Parathyroid adenoma (tissue), 2 donors: ENCODE results near the gene LRIG1.

Experiments used
- H2AFZ ChIP-seq: fragments of 300-600 bp; sonication (generic); one replicate; pipeline ENCODE4 v1.7.0; 2017; ENCODE audit warnings: antibody characterized with exemption, mild to moderate bottlenecking
- H3K27ac ChIP-seq: fragments of 300-600 bp; sonication (generic); one replicate; pipeline ENCODE4 v1.7.0; 2017
- H3K27me3 ChIP-seq: fragments of 300-600 bp; sonication (generic); one replicate; pipeline ENCODE4 v1.7.0; 2017; ENCODE audit warnings: low read length; ENCODE audit not compliant: control insufficient read depth, insufficient read depth
- H3K36me3 ChIP-seq: fragments of 300-600 bp; sonication (generic); one replicate; pipeline ENCODE4 v1.7.0; 2017; ENCODE audit warnings: low read length; ENCODE audit not compliant: control insufficient read depth, insufficient read depth
- H3K4me1 ChIP-seq: fragments of 300-600 bp; sonication (generic); one replicate; pipeline ENCODE4 v1.7.0; 2017; ENCODE audit warnings: control low read depth
- H3K4me2 ChIP-seq: fragments of 300-600 bp; sonication (generic); one replicate; pipeline ENCODE4 v1.7.0; 2017; ENCODE audit warnings: low read length
- H3K4me3 ChIP-seq: fragments of 300-600 bp; sonication (generic); one replicate; pipeline ENCODE4 v1.7.0; 2017; ENCODE audit warnings: low read depth, low read length
- H3K79me2 ChIP-seq: fragments of 300-600 bp; sonication (generic); one replicate; pipeline ENCODE4 v1.7.0; 2017; ENCODE audit warnings: control low read depth
- H3K9ac ChIP-seq: fragments of 300-600 bp; sonication (generic); one replicate; pipeline ENCODE4 v1.7.0; 2017; ENCODE audit warnings: mild to moderate bottlenecking
- H3K9me3 ChIP-seq: fragments of 300-600 bp; sonication (generic); one replicate; pipeline ENCODE4 v1.7.0; 2017; ENCODE audit warnings: low read length; ENCODE audit not compliant: control insufficient read depth
- CTCF ChIP-seq: fragments of 300-600 bp; sonication (generic); IDR thresholded peaks from one replicate; pipeline ENCODE4 v1.7.0; 2017; ENCODE audit warnings: antibody characterized with exemption, mild to moderate bottlenecking
- donor health status: primary hyperparathyroidism.

The LRIG1 gene

GRCh38 chr3:66404903-66405700, 95.7 kb downstream of the LRIG1 start:
- no peak overlapping the region for H2AFZ ChIP-seq
- no peak overlapping the region for H3K4me3 ChIP-seq
- H3K27me3 ChIP-seq: no peaks in the 10 kb centered on the region
- no peak for TF ChIP-seq CTCF
- H3K36me3 ChIP-seq: no peaks in the 10 kb centered on the region
- no peaks in the 10 kb centered on the region for H3K4me1 ChIP-seq
- H3K4me2 ChIP-seq: no peak overlapping the region
- peaks cover 4% of the 10 kb centered on the region for H3K79me2 ChIP-seq
- no peak overlapping the region for H3K9ac ChIP-seq
- no peak overlapping the region for H3K27ac ChIP-seq
- H3K9me3 ChIP-seq: no peaks in the 10 kb centered on the region

- Histone ChIP-seq H3K4me2 (no peak overlapping the region), H2AFZ (no peak overlapping the region), H3K9ac (no peak overlapping the region), H3K9me3 (no peaks in the 10 kb centered on the region), H3K36me3 (no peaks in the 10 kb centered on the region), H3K4me3 (no peak overlapping the region), H3K4me1 (no peaks in the 10 kb centered on the region), H3K27ac (no peak overlapping the region), H3K79me2 (peaks cover 4% of the 10 kb centered on the region), H3K27me3 (no peaks in the 10 kb centered on the region)
- no peak for TF ChIP-seq CTCF
Measured at GRCh38 chr3:66404197-66404596, 96.6 kb downstream of the LRIG1 start.

- no peak for TF ChIP-seq CTCF
Measured at GRCh38 chr3:66403323-66403990, 97.4 kb downstream of the LRIG1 start.

GRCh38 chr3:66402596-66403290, 98.1 kb downstream of the LRIG1 start:
- Histone ChIP-seq H3K9me3 (no peaks in the 10 kb centered on the region), H3K27me3 (no peaks in the 10 kb centered on the region), H3K79me2 (no peaks in the 10 kb centered on the region), H3K4me2 (no peak overlapping the region), H3K36me3 (no peaks in the 10 kb centered on the region), H3K9ac (no peak overlapping the region), H3K4me3 (no peak overlapping the region), H3K4me1 (no peaks in the 10 kb centered on the region), H2AFZ (no peak overlapping the region), H3K27ac (no peak overlapping the region)
- no peak for TF ChIP-seq CTCF

More at GRCh38 chr3:66403323-66403990, 97.4 kb downstream of the LRIG1 start:
- Histone ChIP-seq H3K27ac (no peak overlapping the region), H3K79me2 (peaks cover 4% of the 10 kb centered on the region), H3K27me3 (no peaks in the 10 kb centered on the region), H3K9ac (no peak overlapping the region), H3K4me3 (no peak overlapping the region), H3K4me2 (no peak overlapping the region), H3K36me3 (no peaks in the 10 kb centered on the region), H3K4me1 (no peaks in the 10 kb centered on the region), H2AFZ (no peak overlapping the region), H3K9me3 (no peaks in the 10 kb centered on the region)
